COLO829 (cell line): ENCODE data around the gene CA5B.
"Not testable (repeated sequence)": the region's sequence is repeated elsewhere in the genome, so short reads cannot be mapped to it uniquely, and the experiment has no call there.

ENCODE experiments used
- DNase-seq: peaks from one replicate; pipeline ENCODE4 v3.0.0; 2012; ENCODE audit warnings: low spot score

Gene CA5B

GRCh38 chrX:15814771-15815365, 76.8 kb downstream of the CA5B start:
- DNase-seq = no peak

DNA sequence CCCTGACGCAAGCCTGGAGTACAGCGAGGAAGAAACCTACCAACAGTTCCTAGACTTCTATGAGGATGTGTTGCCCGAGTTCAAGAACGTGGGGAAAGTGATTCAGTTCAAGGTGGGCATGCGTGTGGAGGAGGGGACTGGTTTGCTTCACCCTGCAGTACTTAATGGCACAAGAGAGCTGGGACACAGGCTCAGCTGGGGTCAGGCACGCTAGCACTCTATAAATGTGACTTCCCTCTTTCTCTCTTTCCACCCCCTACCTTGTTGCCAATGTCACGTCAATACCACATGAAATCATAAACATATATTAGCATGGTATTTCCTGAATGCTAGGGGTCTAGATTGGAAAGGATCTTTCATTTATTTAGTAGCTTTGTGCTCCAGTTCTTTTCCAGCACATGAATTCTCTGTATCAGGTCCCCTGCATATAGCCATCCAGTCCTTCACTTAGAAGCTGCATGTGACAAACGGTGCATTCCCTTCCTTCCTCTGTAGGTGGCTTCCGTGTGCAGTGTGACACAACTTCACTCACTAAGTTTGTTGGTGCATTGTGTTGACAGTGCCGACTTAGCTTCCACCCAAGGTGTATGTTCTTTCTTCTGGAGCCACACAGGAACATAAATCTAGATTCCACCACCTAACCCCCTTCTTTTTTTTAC, 77.8 kb downstream of the CA5B start:
- DNase-seq = no peak

- DNase-seq = no peak
Observed at GRCh38 chrX:15816438-15816809, 78.4 kb downstream of the CA5B start.

- no peak for DNase-seq
Observed at GRCh38 chrX:15816886-15817285, 78.8 kb downstream of the CA5B start.

- DNase-seq = peak; percentile 25
Observed at GRCh38 chrX:15820106-15821073, 82.3 kb downstream of the CA5B start.

GRCh38 chrX:15822922-15823321, 84.9 kb downstream of the CA5B start:
- no peak for DNase-seq

- no peak for DNase-seq
Observed at GRCh38 chrX:15825936-15826335, 87.9 kb downstream of the CA5B start.

DNA sequence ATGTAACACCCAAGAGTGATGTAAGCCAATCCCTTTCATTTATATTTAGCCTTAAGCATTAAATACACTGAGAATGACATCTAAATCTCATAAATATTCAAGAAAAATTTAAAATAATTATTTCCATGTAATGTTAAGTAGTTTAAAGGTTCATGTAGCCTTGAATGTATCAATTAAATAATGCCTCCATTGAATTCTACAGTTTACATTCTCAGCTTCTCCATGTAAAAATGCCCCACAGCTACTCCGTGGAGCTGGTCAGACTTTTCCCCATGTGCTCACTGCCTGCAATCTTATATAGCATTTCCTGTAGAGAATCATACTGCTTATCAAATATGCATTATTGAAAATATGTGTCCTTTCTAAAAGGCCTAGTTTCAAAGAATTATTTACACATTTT, 91.1 kb downstream of the CA5B start:
- no peak for DNase-seq

DNA sequence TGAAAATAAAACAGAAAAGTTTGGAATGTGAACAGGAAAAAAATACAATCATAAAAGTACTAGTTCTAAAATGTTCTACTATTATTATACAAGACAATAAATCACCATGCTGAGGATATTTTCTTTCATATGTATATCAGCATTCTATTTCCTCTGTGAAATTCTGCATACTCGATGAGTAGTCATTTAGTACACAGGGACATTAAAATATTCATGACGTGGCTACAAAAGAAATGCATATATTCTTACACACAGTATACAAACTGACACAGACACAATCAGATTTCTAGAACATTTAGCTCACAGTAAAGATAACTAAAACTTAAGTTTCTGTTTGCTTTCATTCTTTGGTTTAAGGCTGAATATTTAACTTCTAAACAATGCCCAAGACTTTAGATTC, 93.3 kb downstream of the CA5B start:
- DNase-seq = not testable (repeated sequence)

DNA sequence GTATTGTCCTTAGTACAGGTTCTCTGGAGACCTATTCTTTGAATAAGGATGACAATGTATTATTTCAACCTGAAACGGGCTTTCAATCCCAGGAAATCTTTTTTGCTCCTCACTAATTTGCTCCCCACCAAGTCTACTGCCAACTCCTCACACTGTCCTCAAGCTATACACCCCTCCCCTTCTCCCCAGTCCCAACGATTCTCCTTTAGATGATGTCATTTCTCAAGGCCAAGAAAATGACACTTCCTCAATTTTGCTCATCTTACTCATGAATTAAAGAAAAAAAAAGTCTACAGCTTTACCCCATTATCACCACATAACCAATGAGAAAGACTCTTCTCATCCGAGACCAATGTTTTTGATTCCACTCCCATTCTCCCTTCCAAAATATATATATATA, 96.0 kb downstream of the CA5B start:
- no peak for DNase-seq

GRCh38 chrX:15834827-15835595, 96.9 kb downstream of the CA5B start:
- DNase-seq = no peak
